ENCODE data around the gene DDX11. TPM values are rescaled to one million over a fixed set of nuclear protein-coding genes. Genes with fewer than 3 reads are reported as not detected.
A peak's percentile ranks its signal among the peaks of the same experiment; 100 is the strongest.
"Not testable (repeated sequence)": the region's sequence is repeated elsewhere in the genome, so short reads cannot be mapped to it uniquely, and the experiment has no call there.

Gene DDX11
- total and polyA plus RNA-seq, 2 donors (not counting 1 experiment from before 2014, with no cell fraction given), result 68.0 to 90.2 TPM

DNA sequence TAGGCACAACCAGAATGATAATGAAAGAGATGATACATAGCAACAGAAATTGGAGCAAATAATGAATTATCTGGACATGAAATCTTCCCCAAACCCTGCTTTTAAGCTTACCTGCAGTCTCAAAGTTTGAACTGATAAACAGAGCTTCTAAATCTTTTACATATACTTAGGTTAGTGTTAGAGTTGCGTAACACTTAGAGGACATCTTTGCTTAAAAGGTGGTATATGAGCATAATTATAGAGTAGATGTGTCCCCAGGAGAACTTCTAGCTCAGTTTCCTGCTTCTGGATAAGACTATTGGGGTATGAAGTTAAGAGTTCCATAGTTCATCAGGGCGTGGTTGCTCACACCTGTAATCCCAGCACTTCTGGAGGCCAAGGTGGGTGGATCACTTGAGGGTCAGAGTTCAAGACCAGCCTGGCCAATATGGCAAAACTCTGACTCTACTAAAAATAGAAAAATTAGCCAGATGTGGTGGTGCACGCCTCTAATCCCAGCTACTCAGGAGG, 41.5 kb downstream of the DDX11 start:
- H3K4me1 Mint-ChIP-seq; H3K27ac ChIP-seq (ENCODE audit: low read length in 2 of 2); H3K4me3 Mint-ChIP-seq; H3K4me3 ChIP-seq (ENCODE audit: control extremely low read depth in 1 of 5, extremely low read depth in 1 of 5, insufficient read depth in 1 of 5, low read depth in 2 of 5, low read length in 4 of 5); H3K36me3 ChIP-seq (replicated peaks in 1 of 2; ENCODE audit: control extremely low read depth in 1 of 2, control insufficient read depth in 1 of 2, extremely low read depth in 1 of 2, insufficient read depth in 2 of 2, low read length in 1 of 2); POLR2A ChIA-PET; H3K9ac ChIP-seq (ENCODE audit: low read length); ATAC-seq (ENCODE audit: low read depth); H3K27ac Mint-ChIP-seq; H3K27me3 Mint-ChIP-seq; H4K20me1 ChIP-seq (ENCODE audit: control insufficient read depth, insufficient read depth, low read length, poor library complexity, severe bottlenecking); H3K4me2 ChIP-seq (replicated peaks; ENCODE audit: low read depth, low read length, poor library complexity, severe bottlenecking); H3K79me2 ChIP-seq (ENCODE audit: control insufficient read depth, insufficient read depth, low read length); DNase-seq; H2AFZ ChIP-seq (ENCODE audit: insufficient read depth, low read depth, low read length, poor library complexity, severe bottlenecking); H3K9me3 Mint-ChIP-seq (ENCODE audit: insufficient read depth): not testable (repeated sequence)
- H3K4me1 ChIP-seq (ENCODE audit: control insufficient read depth in 2 of 2, insufficient read depth in 2 of 2, low read length in 2 of 2), result peaks cover 28 to 32% of the 10 kb centered on the region in 2 donors
- H3K9me3 ChIP-seq (ENCODE audit: control extremely low read depth in 1 of 3, control insufficient read depth in 2 of 3, insufficient read depth in 1 of 3, low read length in 2 of 3), result peaks cover 0 to 13% (median 0%) of the 10 kb centered on the region in 3 donors
- CTCF ChIA-PET, result interaction anchor here (1.0 kb wide), 1 partner anchor 156 kb away, joined by 3 read pairs; no protein-coding TSS in a partner anchor
- H3K27me3 ChIP-seq (replicated peaks in 1 of 4; ENCODE audit: control extremely low read depth in 1 of 4, control insufficient read depth in 3 of 4, insufficient read depth in 4 of 4, low read length in 3 of 4), result peaks cover 0 to 30% (median 6%) of the 10 kb centered on the region in 4 experiments
- no CpG with 5 or more reads among the region's 3 CpGs for WGBS (ENCODE audit: insufficient coverage)
- intact Hi-C loops (cut with micrococcal nuclease), result loop anchor here (5.0 kb wide), 1 partner anchor 263 kb away; no protein-coding TSS in a partner anchor

DNA sequence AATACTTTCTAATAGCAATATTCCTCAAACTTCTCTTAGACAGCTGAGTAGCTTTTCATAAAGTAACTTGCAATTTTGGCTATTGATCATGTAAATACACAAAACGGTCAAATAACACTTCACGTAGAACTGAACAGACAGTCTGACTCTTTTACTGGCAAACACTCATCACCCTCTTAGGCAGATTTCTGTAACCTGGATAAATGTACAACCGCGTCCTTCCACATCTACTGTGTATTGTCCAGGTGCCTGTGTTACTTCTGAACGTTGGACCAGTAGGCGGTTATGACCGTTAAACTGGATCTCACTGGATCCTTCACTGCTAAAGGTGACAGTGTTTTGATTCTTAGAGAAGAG, 43.2 kb downstream of the DDX11 start:
- peak overlapping the region in 3 of 5 experiments; percentile 37 to 65 (median 53) for H3K4me3 ChIP-seq (ENCODE audit: control extremely low read depth in 1 of 5, extremely low read depth in 1 of 5, insufficient read depth in 1 of 5, low read depth in 2 of 5, low read length in 4 of 5)
- CTCF ChIA-PET, result interaction anchor here (1.0 to 1.4 kb wide), 3 partner anchors 120 to 269 kb away, joined by 3 to 12 read pairs (median 3); no protein-coding TSS in a partner anchor
- not testable (repeated sequence) for ATAC-seq (ENCODE audit: low read depth)

More for the DNA sequence above, 43.2 kb downstream of the DDX11 start:
- Histone ChIP-seq H3K9ac (ENCODE audit: low read length) (peak overlapping the region; percentile 56), H3K27me3 (replicated peaks in 1 of 4; ENCODE audit: control extremely low read depth in 1 of 4, control insufficient read depth in 3 of 4, insufficient read depth in 4 of 4, low read length in 3 of 4) (peaks cover 0 to 34% (median 6%) of the 10 kb centered on the region in 4 experiments), H3K4me1 (ENCODE audit: control insufficient read depth in 2 of 2, insufficient read depth in 2 of 2, low read length in 2 of 2) (peaks cover 28 to 32% of the 10 kb centered on the region in 2 donors), H3K4me2 (replicated peaks; ENCODE audit: low read depth, low read length, poor library complexity, severe bottlenecking) (peak overlapping the region; percentile 84), H3K9me3 (ENCODE audit: control extremely low read depth in 1 of 3, control insufficient read depth in 2 of 3, insufficient read depth in 1 of 3, low read length in 2 of 3) (peaks cover 0 to 21% (median 0%) of the 10 kb centered on the region in 3 donors), H2AFZ (ENCODE audit: insufficient read depth, low read depth, low read length, poor library complexity, severe bottlenecking) (peak overlapping the region; percentile 76)
- H3K27me3 Mint-ChIP-seq; H3K79me2 ChIP-seq (ENCODE audit: control insufficient read depth, insufficient read depth, low read length); H4K20me1 ChIP-seq (ENCODE audit: control insufficient read depth, insufficient read depth, low read length, poor library complexity, severe bottlenecking); H3K27ac ChIP-seq (ENCODE audit: low read length in 2 of 2); H3K36me3 ChIP-seq (replicated peaks in 1 of 2; ENCODE audit: control extremely low read depth in 1 of 2, control insufficient read depth in 1 of 2, extremely low read depth in 1 of 2, insufficient read depth in 2 of 2, low read length in 1 of 2); H3K27ac Mint-ChIP-seq; DNase-seq; H3K4me1 Mint-ChIP-seq; H3K9me3 Mint-ChIP-seq (ENCODE audit: insufficient read depth); POLR2A ChIA-PET: not testable (repeated sequence)
- WGBS (ENCODE audit: insufficient coverage), result 57% methylated on average over 1 of the region's 7 CpGs
- peak overlapping the region; percentile 85 for H3K4me3 Mint-ChIP-seq
- intact Hi-C loops (cut with micrococcal nuclease), result loop anchor here (1.0 to 5.0 kb wide), 3 partner anchors 122 to 265 kb away; no protein-coding TSS in a partner anchor

Measured in B cell (primary cell).